GM19023 (cell line): ENCODE results near the gene SLAMF7.

ENCODE experiments used
- ATAC-seq: cut with Tn5 transposase; IDR thresholded peaks from one replicate; pipeline ENCODE4 v1.9.1; 2021; ENCODE audit warnings: mild to moderate bottlenecking, moderate library complexity; ENCODE audit not compliant: unreplicated experiment

Gene SLAMF7

DNA sequence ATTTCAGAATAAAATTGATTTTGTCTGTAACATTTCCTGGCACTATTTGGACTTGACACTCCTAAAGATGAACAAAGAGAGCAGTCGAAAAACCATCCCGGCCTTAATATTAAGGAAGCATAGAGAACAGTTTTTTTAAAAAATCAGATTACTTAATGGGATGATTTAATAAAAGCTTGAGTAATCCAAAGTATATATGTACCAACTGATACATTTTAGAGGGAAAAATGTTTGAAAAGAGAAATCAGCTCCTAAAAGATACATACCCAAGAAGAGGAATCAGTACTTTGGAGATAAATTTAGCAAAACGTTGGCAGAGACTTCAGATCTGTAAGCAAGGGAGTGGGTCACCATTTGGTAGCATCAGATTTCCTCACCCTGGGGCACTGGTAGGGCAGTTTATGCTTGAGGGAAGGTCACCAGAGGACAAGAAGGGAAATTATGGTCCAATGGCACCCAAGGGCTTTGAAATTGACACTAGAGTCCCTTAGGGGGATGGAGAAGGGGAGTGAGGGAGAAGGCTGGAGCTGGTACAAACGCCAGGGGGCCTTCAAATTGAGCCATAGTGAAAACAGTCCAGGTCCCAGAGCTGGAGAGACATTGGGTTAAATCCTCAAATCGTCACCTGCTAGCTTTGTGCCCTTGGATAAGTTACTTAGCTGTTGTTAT is 5.9 kb downstream of the SLAMF7 start:
- ATAC-seq = no peak

DNA sequence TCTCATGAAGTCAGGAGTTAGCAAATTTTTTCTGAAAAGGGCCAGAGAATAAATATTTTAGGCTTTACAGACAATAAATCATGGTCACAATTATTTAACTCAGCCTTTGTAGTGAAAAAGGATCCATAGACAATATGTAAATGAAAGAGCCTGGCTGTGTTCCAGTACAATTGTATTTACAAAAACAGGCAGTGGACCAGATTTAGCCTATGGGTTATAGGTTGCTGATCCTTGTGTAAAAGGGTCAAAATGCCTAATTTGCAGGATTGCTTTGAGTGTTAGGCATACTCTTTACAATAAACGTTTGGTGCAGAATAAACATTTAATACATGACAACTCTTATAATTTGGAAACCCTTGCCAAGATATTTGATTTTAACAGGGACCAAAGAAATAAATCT is 6.5 kb downstream of the SLAMF7 start:
- no peak for ATAC-seq

DNA sequence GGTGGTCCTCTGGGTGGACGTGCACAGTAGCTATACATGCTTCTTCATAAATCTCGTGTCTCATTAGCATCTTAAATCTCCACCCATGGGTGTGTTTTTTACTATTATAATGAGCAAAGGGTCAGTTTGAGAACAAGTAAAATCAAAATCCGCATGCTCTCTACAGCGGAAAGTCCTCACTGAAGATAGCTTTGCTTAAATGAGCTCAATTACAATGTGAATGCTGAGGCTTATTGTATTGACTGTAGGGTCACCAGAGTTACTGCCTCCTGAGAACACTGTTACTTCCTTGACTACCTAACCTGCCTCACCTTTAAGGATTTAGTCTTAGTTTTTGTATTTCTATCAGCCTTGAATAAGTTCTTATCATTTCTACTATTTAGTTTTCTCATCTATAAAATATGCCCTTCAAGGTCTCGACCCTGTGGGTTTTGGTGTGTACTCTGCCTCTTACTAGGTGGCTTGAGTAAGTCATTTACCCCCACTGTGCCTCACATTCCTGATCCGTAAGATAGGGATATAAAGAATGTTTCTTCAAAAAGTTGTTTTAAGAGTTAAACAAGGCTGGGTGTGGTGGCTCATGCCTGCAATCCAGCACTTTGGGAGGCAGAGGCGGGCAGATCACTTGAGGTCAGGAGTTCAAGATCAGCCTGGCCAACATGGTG is 7.9 kb downstream of the SLAMF7 start:
- ATAC-seq = no peak

DNA sequence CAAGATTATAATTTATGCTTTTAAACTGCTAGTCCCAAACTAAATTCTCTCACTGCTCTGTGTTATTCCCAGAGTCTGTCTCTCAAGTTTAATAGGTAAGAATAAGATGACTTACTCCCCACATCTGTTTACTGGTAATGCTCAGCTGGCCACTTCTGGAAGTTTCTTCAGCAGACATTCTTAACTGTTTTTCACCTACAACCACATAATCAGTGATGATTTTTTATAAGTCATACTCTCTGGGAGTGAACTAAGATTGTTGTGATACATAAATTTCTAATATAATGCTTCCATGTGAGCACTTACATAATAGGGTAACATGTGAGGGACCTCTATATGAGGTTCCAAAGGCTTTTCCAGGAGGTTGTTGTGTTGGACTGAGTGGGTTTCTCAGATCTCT is 8.7 kb downstream of the SLAMF7 start:
- no peak for ATAC-seq

DNA sequence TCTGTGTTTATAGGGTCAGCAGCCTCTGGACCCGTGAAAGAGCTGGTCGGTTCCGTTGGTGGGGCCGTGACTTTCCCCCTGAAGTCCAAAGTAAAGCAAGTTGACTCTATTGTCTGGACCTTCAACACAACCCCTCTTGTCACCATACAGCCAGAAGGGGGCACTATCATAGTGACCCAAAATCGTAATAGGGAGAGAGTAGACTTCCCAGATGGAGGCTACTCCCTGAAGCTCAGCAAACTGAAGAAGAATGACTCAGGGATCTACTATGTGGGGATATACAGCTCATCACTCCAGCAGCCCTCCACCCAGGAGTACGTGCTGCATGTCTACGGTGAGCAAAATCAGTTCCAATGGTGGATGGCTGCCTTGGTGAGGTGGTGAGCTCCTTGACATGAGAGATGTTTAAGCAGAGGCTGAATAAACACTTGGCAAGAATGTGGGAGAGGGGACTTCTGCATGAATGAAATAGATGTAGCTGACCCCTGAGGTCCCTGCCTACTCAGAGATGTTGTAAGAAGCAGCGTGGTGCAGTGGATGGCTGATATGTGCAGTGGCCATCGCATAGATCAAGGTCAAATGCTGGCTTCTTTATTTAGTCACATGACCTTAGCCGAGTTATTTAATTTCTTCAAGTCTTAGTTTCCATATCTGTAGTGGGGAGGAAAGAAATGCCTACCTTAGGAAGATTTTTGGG is 9.3 kb downstream of the SLAMF7 start:
- no peak for ATAC-seq

DNA sequence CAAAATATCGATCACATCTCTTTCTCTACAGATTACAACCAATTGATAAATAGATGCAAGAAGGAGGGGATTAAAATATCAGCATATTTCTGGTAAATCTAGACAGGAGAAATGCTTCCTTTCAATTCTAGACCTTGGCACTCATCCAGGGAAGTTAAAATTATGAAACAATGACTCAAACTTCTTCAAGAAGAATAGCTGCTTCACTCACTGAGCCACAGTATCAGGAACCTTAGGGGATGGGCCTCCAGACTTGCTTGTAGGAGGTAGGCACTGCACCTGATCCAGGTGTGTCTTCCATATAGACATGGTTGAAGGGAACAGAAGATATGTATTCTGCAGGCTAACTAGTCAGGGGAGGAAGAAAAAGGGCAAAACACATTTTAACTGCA is 9.8 kb downstream of the SLAMF7 start:
- ATAC-seq = no peak

DNA sequence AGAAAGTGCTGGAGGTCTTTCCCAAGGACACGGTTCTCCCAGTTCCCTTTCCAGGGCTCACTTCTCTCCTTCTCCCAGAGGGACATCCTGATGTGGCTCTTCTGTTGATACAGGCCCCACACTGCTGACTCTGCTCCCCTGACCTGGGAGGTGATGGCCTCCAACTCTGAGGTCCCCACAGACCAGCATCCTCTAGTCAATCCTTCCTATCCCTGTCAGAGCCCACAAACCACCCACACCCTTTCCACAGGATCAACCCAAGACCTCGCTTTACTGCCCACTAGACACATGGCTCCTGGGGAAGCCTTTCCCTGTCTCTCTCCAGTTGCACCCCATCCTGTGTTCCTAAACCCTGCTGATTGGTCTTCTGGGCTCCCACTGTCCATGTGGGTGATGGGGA is 11.6 kb downstream of the SLAMF7 start:
- ATAC-seq = no peak

DNA sequence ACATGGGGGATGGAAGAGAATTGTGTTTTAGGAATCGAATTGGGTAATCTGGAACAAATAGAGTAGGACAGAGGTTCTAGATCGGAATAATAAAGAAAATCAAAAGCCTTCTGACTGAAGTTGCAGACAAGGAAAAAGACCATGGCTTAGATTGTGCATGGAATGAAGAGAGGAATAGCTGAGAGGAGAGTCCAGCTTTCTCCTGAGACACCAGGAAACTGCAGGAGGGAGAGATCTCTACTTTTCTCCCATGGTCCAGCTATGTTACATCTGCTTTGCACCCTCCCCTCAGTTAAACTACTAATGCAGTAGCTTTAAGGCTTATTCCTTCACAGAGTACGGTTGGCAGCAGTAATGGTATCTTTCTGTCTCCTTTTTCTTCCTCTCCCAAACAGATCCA is 13.4 kb downstream of the SLAMF7 start:
- ATAC-seq = no peak

DNA sequence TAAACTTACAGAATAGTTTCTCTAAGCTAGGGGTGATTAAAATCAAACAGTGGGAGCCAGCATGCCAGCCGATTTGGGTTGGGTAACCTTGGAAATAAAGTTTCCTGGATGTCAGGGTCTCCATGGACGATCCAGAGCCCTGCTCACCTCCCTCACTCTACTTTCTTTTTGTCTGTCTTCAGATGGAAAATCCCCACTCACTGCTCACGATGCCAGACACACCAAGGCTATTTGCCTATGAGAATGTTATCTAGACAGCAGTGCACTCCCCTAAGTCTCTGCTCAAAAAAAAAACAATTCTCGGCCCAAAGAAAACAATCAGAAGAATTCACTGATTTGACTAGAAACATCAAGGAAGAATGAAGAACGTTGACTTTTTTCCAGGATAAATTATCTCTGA is 13.9 kb downstream of the SLAMF7 start:
- no peak for ATAC-seq

DNA sequence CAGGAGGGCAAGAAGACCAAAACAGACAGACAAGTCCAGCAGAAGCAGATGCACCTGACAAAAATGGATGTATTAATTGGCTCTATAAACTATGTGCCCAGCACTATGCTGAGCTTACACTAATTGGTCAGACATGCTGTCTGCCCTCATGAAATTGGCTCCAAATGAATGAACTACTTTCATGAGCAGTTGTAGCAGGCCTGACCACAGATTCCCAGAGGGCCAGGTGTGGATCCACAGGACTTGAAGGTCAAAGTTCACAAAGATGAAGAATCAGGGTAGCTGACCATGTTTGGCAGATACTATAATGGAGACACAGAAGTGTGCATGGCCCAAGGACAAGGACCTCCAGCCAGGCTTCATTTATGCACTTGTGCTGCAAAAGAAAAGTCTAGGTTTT is 14.5 kb downstream of the SLAMF7 start:
- ATAC-seq = no peak

DNA sequence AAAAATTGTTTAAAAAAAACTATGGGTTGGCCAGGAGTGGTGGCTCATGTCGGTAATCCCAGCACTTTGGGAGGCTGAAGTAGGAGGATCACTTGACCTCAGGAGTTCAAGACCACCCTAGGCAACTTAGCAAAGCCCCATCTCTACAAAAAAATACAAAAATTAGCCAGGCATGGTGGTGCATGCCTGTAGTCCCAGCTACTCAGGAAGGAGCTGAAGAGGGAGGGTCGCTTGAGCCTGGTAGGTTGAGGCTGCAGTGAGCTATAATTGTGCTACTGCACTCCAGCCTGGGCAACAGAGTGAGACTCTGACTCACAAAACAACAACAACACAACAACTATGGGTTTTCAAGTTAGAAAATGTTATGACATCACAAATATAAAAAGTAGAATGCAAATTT is 16.4 kb downstream of the SLAMF7 start:
- no peak for ATAC-seq

DNA sequence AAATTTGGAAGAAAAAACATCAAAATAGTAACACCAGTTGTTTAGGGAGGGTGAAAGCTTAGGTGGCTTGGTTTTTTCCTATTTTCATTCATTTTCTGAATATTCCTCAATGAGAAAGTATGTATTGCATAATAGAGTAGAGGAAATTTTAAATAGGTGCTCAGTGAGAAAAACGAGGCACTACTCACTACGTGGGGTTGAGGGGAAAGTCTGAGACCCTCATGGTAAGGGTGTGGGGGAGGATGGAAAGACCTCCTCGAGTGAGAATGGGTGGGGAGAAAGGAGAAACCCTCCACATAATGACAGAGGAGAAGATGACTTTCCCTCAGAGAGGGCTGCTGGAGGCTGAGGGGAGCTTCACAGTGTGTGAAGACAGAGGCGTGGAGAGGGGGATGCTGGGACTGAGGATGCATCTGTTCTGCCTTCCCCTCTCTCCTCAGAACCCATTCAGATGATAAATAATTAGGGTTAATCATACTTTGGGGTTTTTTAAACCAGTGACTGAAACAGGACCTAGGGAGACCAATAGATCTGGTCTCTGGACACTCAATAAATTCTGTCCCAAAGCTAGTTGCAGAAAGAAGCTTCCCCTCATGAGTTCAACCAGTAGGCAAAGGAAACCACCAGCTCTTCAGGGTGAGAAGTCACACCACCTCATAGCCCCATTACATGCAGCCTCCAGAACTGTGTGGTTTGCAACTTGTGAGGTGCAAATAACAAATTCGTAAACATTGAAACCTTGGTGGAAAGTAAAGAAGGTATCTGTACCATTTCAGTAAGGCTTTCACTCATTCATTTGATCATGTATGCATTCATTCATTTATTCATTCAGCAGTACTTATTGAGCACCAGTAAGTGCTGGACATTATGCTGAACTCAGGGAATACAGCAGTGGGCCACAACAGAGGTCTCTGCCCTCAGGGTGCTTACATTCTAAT is 17.1 kb downstream of the SLAMF7 start:
- ATAC-seq = no peak

DNA sequence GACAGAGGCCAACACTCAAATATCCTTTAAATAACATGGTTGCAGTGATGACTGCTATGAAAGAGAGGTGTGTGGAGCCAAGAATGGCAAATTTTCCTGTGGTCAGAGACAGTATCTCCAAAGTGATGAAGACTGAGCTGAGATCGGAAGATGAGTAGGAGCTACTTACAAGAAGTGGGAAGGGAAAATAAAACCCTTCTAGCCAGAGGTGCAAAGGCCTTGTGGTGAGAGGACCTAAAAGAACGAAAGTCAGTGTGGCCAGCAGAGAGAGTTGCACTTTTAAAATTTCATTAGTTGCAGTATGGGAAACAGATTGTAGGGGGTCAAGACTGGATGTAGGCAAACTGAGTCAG is 17.8 kb downstream of the SLAMF7 start:
- no peak for ATAC-seq

DNA sequence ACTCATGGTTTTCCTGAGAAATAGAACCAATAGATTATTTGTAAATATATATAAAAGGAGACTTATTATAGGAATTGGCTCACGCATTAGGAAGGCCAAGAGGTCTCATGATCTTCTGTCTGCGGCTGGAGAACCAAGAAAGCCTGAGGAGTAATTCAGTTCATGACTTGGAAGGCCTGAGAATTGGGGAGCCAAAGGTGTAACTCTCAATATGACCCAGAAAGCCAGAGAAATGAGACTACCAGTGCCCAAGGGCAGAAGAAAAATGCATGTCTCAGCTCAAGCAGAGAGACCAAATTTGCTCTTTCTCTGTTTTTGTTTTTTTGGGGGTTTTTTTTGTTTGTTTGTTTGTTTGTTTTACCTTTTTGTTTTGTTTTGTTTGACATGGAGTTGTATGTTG is 19.5 kb downstream of the SLAMF7 start:
- ATAC-seq = no peak

DNA sequence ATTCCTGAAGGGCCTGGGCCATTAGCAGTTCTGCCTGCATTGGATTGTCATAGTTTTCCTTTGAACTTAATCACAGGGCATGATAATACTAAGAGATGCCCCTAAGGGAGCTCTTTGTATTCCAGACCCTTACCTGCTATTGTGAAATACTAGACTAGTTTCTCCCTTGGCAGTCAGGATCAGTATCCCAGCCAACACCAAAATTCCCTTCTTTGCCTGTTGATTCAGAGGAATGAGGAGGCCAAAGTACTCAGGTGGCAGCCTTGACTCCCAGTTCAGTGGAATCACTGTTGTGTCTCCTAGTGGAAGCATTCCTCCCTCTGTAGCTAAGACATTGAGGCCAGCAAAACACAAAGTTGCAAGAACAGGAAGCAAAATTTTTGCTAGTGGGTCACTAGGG is 20.7 kb downstream of the SLAMF7 start:
- ATAC-seq = no peak

DNA sequence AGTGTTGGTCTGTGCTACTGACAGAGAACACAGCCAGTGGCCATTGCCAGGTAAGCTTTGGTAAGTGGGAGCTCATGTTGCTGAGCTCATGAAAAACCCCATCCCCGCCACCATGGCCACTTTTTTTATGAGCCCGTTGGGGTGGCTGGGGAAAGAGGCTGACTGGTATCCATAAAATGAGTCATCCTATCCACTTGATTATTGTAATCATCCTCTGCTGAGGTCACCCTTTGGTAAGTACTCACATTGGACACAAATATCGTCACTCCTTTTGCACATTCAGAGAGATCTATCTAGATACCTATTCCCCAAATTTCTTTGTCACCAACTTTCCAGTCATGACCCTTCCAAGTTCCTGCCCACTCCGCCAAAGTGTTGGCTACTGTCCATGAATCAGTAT is 22.0 kb downstream of the SLAMF7 start:
- ATAC-seq = no peak

DNA sequence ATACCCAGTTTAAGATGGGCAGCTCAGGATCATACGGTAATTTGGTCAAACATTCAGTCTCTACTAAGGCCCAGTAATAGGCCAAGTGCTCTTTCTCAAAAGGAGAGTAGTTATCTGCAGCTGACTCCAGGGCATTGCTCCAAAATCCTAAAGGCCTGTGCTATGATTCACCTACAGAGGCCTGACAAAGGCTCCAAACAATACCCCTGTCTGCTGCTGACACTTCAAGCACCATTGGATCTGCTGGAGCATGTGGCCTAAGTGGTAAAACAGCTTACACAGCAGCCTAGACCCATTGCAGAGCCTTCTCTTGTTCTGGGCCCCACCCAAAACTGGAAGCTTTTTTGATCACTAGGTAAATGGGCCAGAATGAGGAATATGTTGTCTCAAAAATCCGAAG is 22.8 kb downstream of the SLAMF7 start:
- ATAC-seq = no peak

DNA sequence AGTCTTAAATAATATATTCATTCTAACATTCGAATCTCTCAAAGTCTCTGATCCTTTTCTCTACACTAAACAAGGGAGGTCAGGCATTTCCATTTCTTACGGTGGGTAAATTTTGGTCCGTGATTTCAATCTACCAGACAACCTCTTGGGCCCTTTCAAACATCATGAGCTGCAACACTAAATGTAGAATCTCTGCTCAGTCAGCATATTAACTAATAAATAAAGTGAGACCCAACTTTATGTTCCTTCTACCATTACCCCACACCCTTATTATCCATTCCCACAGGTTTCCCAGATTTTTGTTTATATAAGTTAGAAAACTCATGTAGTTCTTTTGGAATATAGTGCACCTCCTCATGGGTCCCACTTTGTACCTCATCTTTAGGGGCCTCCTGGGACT is 24.9 kb downstream of the SLAMF7 start:
- no peak for ATAC-seq

DNA sequence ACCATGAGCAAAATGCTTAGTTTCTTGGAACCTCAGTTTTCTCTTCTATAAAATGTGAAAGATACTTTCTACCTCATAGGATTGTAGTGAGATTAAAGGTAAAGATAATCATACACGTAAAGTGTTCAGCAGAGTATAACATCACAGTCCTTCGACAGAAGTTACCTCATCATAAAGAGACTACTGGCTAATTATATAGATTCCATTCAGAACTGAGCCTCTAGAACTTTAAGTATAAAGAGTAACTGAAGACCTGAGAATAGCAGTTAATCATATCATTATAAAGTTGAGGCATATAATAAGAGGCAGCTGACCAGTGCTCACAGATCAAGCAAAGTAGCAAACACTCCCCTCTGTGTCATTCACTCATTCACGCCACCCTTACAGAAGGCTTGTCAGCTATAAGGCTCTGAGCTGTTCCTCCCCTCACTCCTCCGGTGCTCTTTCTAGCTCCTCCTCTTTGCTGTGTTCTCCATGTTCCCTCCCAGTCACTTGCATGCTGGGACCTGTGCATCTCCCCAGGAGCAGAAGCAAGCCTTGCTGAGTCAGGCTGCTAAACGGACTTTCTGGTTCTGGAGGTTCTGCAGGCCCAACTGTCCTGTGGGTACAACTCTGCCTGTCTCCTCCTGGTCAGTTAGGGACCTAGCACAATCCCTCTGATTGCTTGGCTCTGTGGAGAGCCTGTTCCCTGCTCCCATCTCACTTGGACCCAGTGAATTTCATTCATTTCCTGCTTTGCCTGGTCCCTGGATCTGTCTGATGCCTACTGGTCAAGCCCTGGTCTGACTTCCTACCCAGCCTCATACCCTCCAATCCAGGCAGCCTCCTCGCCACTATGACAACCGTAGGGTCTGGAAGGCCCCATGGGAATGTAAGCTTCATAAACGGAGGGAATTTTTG is 28.6 kb downstream of the SLAMF7 start:
- ATAC-seq = peak; percentile 83

DNA sequence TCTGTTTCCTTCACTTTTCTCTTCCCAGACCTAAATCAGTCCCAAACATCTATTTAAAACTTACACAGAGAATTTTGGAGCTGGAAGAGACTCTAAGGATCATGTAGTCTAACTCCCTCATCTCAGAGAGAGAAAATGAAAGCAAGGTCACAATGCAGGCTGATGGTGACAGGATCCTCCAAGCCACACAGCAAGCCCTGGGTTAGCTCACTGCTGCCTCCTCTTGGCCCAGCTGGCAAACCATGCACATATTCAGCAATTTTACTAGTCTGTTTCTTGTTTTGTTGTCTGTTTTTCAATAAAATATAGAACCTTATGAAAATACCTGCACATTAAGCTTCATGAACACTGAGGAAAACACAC is 29.2 kb downstream of the SLAMF7 start:
- ATAC-seq = peak; percentile 80
